Stimulated activated CD8-positive, alpha-beta memory T cell treated with anti-CD3 and anti-CD28 coated beads, Interleukin-15, amount 100 ng/mL, for 4 hours (primary cell): ENCODE results near the gene PIK3R1.

Experiments used
- DNase-seq, 2 donors: peaks; one replicate each; pipeline ENCODE4 v3.0.0-alpha.2; 2020; ENCODE audit warnings: low read depth in 2 of 2

Gene PIK3R1

DNA sequence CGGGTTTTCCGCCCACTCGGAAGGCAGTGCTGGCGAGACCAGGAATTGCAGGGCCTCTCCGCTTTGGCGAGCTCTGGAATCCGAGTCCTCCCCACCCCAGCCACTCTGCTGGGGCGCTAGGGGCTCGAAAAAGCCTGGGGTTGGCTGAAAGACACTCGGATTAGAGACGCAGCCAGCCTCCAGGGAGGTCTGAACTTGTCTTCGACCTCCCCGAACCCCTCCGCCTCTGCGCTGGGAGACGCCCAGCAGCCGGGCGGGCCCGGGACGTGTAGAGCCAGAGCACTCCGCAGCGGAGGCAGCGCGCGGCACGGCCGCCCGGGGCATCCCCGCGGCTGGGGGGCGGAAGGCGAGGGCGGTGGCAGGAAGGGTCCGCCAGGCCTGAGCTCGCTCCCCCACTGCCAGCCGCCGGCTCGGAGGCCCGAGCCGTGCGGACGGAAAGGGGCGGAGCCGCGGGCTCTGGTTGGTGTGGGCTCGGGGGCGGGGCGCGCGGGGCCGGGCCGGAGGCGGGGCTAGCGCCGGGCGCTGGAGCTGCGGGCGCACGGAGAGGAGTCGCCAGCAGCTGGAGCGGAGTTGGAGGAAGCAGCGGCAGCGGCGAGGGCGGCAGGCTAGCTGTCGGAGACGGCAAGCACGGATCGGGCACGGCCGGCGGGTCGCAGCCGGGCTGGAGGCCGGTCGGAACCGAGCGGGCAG is at the start of gene PIK3R1:
TSS of gene PIK3R1 (plus strand) at position 549 of the 690 bp plus-strand sequence. CDS start 10,920 bp downstream, outside the sequence.
- peak; percentile 70 to 90 for DNase-seq

DNA sequence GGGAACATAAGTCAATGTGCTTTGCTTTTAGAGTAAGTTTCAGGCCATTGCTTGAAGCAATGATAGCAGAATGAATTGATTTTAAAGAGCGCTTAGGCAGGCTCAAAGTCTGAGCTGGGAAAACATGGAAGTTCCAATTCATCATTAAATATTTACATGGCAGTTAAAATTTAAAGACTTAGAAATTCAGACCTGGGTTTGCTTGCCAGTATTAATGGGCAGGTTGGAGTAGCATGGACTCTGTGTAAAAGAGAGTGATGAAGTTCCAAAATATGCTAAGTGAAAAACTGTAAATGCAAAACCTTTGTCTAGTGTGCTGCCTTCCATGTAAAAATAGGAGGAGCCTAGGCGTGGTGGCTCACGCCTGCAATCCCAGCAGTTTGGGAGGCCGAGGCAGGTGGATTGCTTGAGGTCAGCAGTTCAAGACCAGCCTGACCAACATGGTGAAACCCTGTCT is 48.3 kb upstream of the PIK3R1 start:
- no peak for DNase-seq

DNA sequence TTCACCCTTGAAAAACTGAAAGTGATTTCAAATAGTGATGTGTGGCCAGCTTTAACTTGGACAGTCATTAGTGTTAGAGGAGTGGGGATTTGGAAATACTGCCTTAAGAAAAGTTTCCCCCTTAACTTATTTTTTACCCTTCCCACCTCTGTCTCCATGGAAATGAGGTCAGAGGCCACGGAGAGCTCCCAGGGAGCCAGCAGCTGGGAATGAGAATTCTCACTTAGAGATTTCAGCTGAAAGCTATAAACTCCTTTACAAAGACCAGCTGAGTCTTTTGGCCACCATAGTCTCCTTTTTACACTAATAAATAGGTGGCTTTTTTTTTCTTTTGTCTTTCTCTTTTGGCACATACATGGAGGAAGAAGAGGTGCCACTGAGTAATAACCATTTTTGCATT is 45.7 kb upstream of the PIK3R1 start:
- no peak for DNase-seq

DNA sequence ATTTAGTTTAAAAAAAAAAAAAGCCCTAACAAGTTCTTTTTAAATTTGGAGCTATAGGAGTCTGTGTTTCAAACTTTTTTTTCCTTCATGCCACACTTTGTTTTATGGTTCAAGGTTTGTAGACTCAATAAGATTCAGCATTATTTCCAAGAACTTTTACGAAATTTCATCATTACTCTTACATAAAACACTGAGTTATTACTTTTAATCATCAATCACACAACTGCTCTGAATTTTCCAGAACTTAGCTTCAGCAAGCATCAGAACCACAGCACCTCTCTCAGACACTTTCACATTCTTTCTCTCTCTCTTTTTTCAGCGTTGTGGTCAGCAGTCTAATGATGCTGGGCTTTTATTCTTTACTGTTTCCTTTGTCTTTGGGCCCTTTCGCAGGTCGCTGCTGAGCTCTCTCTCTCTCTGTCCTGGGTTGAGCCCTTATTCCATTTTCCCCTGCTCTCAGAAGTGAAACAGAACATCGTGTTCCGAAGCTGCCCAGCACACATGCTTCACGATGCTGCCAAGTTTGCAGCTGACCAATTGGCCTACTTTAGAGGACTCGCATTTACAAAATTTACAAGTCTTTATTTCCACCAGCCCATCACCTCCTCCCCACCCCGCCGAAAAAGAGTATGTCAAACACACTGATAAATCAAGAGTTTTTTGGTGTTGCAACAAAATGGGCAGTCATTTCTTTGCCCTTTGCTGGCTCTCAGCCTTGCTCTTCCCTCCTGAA is 44.6 kb upstream of the PIK3R1 start:
- no peak for DNase-seq

DNA sequence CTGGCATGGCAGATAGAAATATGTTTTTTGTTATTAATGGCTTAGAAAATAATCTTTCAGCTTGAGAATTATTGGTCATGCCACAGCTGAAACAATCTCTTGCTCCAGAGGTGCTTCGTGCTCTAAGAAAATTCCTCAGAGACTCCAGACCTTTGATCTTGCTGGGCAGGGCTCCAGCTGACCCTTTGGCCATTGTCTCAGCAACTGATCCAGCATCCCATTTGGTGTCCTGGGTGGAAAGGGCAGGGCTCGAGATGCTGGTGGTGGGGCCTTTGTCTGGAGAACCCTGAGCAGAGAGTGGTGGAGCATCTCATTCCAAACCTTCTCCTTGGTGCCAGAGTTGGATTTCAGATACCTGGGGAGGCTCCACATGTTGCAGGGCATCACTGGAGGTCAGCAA is 43.2 kb upstream of the PIK3R1 start:
- no peak for DNase-seq

DNA sequence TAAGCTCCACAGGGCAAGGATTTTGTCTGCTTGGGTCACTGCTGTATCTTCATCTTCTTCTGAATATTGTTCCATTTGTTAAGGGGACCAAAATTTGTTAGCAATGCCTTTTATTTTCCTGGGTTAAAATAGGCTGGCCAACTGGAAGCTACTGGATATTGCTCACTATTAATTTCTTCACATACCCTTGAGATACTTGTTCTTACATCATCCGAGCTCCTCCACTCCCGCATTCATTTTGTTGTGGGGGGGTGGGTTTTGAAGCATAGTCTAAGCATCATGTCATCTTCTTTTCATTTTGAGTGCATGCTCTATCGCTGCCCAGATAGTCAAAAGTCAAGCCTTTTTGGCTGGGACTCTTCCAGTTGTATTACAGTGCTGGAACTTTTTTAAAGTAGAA is 42.5 kb upstream of the PIK3R1 start:
- no peak for DNase-seq

DNA sequence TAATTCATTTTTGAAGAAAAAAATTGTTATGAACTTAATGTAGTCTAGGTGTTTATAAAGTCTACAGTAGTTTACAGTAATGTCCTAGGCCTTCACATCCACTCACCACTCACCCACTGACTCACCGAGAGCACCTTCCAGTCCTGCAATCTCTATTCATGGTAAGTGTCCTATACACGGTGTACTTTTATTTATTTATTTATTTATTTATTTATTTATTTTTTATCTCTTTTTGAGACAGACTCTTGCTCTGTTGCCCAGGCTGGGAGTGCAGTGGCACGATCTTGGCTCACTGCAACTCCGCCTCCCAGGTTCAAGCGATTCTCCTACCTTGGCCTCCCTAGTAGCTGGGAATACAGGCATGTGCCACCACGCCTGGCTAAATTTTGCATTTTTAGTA is 39.3 kb upstream of the PIK3R1 start:
- DNase-seq: no peak

DNA sequence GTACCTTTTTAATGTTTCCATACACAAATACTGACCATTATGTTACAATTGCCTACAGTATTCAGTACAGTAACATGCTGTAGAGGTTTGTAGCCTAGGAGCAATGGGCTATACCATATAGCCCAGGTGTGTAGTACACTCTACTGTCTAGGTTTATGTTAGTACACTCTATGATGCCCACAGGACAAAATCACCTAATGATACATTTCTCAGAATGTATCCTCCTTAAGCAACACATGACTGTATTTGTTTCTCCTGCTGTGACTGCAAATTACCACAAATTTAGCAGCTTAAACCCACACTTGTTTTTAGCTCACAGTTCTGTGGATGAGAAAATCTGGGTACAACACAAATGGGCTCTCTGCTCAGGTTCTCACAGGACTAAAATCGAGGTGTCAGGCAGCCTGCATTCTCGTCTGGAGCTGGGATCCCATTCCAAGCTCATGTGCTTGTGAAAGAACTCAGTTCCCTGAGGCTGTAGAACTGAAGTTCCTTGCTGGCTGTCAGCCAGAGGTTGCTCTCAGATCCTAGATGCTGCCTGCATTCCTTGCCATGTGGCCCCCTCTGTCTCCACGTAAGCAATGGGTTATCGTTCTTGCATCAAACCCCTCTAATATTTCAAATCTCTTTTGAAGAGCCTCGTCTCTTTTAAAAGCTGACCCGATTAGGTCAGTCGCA is 38.6 kb upstream of the PIK3R1 start:
- no peak for DNase-seq

DNA sequence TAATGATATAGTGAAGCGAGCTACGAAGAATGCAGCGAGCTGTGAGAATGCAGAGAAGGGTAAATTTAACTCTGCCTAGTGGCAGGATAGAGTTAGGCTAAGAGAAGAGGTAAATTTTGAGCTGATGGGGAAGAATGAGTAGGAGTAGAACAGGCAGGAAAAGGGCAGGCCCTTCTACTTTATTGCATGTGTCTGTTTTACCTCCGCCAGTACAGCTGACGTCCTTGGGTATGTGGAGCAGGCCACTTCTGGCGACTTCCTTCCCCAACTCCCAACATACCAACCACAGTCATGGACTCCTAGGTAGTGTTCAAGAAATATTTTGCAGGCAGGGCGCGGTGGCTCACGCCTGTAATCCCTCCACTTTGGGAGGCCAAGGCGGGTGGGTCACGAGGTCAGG is 37.9 kb upstream of the PIK3R1 start:
- no peak for DNase-seq

DNA sequence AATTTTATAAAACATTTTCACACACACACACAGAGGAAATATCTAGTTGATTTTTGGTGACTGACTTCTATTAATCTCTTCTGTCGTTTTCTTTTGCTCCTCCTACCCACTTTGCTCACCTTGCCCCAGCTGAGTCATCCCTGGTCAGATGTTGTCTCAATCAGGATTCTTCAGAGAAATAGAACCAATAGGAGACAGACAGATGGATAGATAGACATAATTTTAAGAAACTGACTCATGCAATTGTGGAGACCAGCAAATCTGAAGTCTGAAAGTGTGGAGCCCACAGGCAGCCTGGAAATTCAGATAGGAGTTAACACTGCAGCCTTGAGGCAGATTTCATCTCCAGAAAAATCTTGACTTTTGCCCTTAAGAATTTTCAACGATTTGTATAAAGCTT is 37.0 kb upstream of the PIK3R1 start:
- DNase-seq: no peak

DNA sequence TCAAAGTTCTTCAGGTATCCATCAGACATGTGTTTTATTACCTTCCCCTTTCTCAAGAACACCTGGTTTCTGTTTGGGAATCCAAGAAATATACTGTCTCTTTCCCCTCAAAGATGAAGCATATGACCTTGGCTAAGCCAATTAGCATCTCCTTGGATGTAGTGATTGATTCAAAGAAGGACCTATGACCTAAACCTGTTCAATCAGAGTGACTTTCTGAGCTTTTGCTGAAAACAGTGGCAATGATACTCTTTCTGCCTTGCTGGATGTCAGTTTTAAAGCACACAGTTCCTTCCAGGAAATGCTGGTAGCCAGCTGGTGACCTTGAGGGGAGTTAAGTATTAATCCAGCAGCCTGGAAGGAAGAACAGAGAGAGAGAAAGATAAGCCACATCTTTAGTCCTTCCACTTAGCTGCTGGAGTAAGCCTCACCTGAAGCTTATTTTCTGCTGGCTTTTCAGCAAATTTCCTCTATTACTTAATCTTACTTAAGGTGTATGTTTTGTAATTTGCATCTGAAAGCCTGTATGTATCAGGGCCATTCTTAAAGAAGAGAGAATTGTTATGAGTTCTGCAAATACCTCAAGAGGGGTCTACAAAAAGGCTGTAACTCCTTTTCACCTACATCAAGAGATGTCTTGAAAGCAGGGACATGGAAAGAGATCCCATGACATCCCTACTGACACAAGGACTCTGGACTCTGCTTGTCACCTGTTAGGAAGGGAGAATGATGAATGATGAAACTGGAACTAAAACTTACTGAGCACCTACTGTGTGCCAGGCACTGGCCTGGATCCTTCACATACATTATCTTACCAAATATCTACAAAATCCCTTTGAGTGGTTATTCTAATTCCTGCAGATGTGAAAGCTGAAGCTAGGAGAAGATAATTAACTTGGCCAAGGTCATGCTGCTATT is 35.2 kb upstream of the PIK3R1 start:
- DNase-seq: no peak

DNA sequence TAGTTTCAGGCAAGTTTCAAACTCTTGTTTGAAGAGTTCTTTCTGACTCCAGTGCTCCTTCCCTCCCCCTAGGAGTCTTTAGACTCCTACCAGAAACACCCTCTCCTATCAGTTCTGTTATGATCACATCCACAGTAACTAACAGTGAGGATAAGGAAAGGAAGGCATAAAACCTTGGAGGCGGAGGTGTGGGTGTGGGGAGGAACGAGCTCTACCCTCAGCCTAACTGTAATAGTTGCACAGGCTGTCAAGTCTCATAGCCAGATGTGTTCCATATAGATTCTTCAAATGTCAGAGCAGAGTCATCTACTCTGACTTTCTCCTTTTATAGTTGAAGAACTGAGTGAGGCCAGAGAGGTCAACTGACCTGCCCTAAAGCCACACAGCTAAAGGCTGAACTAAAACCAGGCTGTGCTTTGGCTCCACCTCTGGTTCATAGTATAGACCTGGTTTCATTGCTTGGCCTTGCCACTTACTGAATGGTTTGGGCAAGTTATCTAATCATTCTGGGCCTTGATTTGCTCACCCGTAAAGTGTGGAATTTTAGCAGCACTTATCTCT is 34.4 kb upstream of the PIK3R1 start:
- DNase-seq: no peak

DNA sequence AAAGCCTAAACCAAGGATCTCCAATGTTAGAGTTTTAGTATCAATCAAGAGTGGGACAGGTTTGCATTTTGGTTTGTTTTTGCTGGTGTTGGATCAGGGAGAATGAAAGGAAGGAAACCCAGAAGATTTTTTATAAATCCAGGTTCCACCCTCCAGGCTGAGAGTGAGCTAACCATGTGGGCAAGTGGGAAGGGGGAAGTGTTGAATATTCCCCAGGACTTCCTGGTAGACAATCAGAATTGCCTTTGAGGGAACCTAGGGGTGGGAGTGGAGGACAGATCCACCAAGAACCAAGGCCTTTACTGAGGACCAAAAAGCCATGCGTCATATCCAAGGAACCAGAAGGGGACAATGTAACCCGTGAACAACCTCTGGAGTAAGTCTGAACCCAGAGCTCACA is 33.5 kb upstream of the PIK3R1 start:
- no peak for DNase-seq

DNA sequence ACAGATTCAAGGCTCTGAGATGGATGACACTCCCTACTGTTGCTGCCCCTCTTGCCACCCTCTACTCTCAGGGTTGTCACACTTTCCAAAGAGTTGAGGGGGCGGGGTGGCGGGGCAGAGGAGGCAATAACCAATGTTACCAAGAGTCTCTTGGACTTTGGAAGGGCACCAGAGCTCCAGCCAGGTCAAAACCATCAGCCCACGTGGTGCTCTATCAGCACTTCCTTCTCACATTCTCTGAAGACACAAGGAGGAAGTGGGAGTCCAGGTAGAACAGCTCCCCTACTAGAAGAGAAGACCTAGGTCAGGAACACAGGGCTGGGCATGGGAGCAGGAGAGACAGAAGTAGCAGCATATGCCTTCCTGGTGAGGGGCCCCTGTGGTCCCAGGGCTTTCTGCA is 33.0 kb upstream of the PIK3R1 start:
- no peak for DNase-seq

DNA sequence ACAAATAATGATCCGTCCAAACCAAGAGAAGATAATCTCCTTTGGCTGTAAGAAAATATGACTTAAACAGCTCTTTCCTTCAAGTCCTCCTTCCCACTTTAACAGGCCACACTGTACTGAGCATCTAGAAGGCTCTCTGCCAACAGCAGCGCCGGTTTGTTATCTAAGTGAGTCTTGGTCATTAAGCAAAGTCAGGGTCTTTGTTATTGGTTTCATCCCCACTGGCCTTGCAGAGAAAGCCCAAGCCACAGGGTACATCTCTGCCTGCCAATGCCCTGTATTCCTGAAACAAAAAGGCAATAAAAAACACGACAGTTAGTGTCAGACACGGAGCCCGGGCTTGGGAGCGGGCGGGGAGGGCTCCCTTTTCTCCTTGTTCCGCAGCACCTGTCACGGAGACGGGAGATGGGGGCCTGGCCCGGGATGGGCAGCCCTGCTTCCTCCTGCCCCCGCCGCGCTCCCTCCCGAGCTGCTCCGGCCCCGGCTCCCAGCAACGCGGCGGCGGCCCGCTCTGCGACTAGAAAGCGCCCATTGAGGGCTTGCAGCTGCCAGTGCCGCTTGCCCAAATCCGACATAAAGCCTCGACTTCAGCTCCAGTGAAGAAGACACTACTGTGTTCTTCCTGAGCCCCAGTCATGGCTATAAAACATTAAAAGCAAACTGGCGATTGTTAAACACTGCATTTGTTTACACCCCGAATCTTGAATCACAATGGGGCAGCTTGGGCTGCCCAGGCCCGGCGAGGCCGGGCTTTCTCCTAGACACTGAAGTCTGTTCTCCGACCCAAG is 28.1 kb upstream of the PIK3R1 start:
- DNase-seq: no peak

DNA sequence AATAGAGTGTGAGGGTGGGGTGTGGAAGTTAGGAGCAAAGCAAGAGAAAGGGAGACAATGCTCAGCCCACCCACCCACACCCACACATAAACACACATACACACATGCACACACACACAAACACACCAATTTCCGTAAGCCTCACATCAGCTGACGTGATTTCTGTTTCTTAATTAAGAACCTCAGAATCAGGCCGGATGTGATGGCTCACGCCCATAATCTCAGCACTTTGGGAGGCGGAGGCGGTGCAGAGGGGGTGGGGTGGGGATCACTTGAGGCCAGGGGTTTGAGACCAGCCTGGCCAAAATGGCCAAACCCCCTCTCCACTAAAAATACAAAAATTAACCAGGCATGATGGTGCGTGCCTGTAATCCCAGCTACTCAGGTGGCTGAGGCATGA is 26.4 kb upstream of the PIK3R1 start:
- DNase-seq: no peak

DNA sequence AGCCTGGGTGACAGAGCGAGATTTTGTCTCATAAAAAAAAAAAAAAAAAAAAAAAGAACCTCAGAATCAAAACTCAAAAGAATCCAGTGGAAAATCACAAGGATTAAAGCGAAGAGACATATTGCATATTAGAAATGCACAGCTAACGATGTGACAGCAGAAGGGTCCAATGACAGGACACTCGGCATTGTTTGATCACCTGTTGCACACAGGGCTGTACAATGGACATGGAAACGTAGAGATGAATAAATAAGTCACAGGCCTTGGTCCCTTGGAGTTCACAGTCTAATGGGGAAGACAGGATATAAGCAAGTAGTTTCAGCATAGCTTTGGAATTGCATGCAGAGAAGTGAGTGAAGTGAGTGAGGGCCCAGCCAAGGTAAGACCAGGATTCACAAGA is 25.9 kb upstream of the PIK3R1 start:
- DNase-seq: no peak

DNA sequence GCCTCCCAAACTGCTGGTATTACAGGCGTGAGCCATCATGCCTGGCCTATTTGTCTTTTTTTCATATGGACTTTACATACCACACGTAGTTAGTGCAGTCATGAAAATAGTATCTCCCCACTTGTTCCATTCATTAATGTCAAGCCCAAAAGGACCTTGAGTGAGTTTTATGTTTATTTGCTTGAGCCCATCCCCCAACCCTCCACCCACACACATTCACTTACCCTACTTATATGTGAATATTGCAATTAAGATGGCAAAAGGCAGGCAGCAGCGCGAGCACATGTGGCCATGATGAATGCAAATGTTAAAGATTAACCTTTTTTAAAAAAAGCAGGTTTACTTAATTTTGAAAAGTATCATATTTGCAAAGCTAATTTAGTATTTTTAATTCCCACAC is 24.9 kb upstream of the PIK3R1 start:
- DNase-seq: no peak

DNA sequence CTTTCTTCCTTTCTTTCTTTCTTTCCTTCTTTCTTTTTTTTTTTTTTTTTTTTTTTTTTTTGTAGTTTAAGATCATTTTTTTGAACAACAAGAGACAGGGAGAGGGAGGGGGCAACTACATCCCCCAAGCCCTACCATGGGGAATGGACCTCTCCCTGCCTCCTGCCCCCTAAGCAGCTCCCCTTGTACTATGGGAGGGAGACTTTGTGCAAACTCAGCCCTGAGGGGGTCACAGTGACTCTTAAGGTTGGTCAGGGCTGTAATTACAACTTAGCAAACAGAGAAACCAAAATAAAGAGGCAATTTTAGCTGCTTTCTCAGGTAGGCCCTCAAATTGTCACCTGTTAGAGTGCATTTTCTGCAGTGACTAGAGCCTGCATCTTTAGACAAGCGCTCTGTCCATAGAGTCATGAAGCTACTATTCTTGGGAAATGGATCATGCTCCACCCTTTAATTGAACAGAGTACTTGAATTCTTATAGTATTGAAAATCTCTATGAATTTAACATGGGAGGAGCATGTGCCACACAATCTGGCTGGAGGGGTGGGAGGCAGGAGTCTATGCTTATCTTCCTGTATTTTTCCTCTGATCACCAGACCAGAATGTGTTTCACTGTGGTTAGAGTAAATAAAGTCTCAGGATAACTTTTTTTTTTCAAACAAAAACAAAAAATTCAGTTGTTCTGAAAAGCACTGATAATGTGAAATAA is 24.3 kb upstream of the PIK3R1 start:
- DNase-seq: no peak

DNA sequence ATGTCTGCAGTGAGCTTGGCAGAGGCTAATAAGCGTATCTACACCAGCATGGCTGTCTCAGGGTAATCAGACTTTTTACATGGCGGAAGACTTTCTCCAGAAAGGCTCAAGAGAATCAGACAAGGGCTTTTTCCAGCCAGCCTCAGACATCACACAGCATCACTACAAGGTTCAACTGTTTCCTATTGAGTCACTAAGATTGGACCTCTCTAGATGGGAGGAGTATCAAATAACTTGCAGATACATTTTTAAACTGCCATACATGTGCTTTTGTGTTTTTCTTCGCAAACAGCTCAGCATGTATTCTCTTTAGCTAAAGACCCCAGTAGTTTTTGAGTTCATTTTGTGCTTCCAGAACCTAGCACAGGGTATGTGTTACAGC is 22.9 kb upstream of the PIK3R1 start:
- DNase-seq: no peak
